Thoracic aorta (tissue), 2 donors: Measurements from ENCODE around the gene GALNT7. TPM values are rescaled to one million over a fixed set of nuclear protein-coding genes. Genes with fewer than 3 reads are reported as not detected.

Experiments
- total RNA-seq, 2 donors: library from RNA; depleted of rRNA; stranded (reverse); fragments of >200 nt; gene quantifications; one replicate each; pipeline versions ENCODE4 v1.1.0 to v1.2.3, GENCODE V29; 2016

Gene GALNT7
- total RNA-seq, 2 donors from 2014 or later, result 12.7 to 23.1 TPM

Other genes with a start within 250 kb of the GALNT7 start
- gene HMGB2, start 165.5 kb downstream of the GALNT7 start, total RNA-seq, result 10 to 100 TPM; 28.8 to 33.4 TPM
- gene SAP30, start 202.1 kb downstream of the GALNT7 start, total RNA-seq, result 10 to 100 TPM; 56.9 to 61.7 TPM
- 1 to 10 TPM; 6.9 to 9.7 TPM for gene SCRG1, start 230.3 kb downstream of the GALNT7 start, total RNA-seq